Measurements from ENCODE around the gene PIGS. TPM values are rescaled to one million over a fixed set of nuclear protein-coding genes. Genes with fewer than 3 reads are reported as not detected.

PIGS gene
- total RNA-seq, 2 experiments from 2014 or later, result 73.8 to 76.4 TPM

- peaks cover 7 to 17% of the 10 kb centered on the region in 2 experiments for H3K27me3 ChIP-seq (ENCODE audit: control insufficient read depth in 1 of 2, insufficient read depth in 2 of 2, low read length in 2 of 2)
- Mint-ChIP-seq H3K9me3 (no peaks in the 10 kb centered on the region), H3K27ac (no peak within 1 kb of the TSS), H3K27me3 (peaks cover 31% of the 10 kb centered on the region), H3K4me1 (ENCODE audit: low read depth) (no peaks in the 10 kb centered on the region), H3K36me3 (ENCODE audit: low read depth) (no peaks in the 10 kb centered on the region), H3K4me3 (no peak within 1 kb of the TSS)
- H3K9me3 ChIP-seq (ENCODE audit: control insufficient read depth in 1 of 2, insufficient read depth in 1 of 2, low read length in 2 of 2), result no peaks in the 10 kb centered on the region
- CTCF ChIA-PET, result no interaction called here
- H3K4me1 ChIP-seq (ENCODE audit: insufficient read depth, low read length), result no peaks in the 10 kb centered on the region
- no peak within 1 kb of the TSS for H3K27ac ChIP-seq (ENCODE audit: low read depth in 1 of 2, low read length in 2 of 2)
- ATAC-seq (ENCODE audit: poor library complexity) (no peak), DNase-seq (no peak)
- POLR2A ChIA-PET, result no interaction called here
- H3K36me3 ChIP-seq (ENCODE audit: insufficient read depth, low read length), result no peaks in the 10 kb centered on the region
- H3K4me3 ChIP-seq (ENCODE audit: low read length), result no peak within 1 kb of the TSS
- no peak for TF ChIP-seq CTCF (IDR thresholded peaks at IDR 0.05)
- intact Hi-C loops (cut with DNase I, micrococcal nuclease), result no loop called here
Measured at GRCh38 chr17:28505986-28506665, 65.2 kb downstream of the PIGS start, which contains the start of gene FOXN1. Gene FOXN1, plus strand, starts transcription at chr17:28506348. Its CDS starts 17,622 bp downstream, at chr17:28523970.

DNA sequence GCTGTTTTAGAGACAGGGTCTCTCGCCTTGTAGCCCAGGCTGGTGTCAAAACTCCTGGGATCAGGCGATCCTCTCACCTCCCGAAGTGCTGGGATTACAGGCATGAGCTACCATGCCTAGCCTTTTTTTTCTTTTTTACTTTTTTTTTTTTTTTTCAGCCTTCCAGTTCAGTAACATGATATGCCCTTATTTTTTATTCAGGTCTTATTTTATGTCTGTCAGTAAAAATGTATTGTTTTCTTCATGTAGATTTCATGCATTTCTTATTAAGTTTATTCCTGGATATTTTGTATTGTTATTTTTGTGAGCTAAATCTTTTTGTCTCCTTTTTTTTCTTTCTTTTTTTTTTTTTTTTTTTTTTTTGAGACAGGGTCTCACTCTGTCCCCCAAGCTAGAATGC, 67.9 kb downstream of the PIGS start:
- Histone ChIP-seq H3K4me1 (ENCODE audit: insufficient read depth, low read length) (no peaks in the 10 kb centered on the region), H3K9me3 (ENCODE audit: control insufficient read depth in 1 of 2, insufficient read depth in 1 of 2, low read length in 2 of 2) (no peaks in the 10 kb centered on the region), H3K27me3 (ENCODE audit: control insufficient read depth in 1 of 2, insufficient read depth in 2 of 2, low read length in 2 of 2) (peaks cover 0 to 8% of the 10 kb centered on the region in 2 experiments), H3K36me3 (ENCODE audit: insufficient read depth, low read length) (no peaks in the 10 kb centered on the region), H3K27ac (ENCODE audit: low read depth in 1 of 2, low read length in 2 of 2) (no peak overlapping the region), H3K4me3 (ENCODE audit: low read length) (no peak overlapping the region)
- H3K4me1 Mint-ChIP-seq (ENCODE audit: low read depth), result no peaks in the 10 kb centered on the region
- no peaks in the 10 kb centered on the region for H3K36me3 Mint-ChIP-seq (ENCODE audit: low read depth)
- H3K4me3 Mint-ChIP-seq, result no peak overlapping the region
- H3K27ac Mint-ChIP-seq, result no peak overlapping the region
- no peak for TF ChIP-seq CTCF (IDR thresholded peaks at IDR 0.05)
- CTCF ChIA-PET, result interaction anchor here (0.8 kb wide), 1 partner anchor 45 kb away, joined by 4 read pairs; no protein-coding TSS in a partner anchor
- ATAC-seq (ENCODE audit: poor library complexity), result no peak
- no peak for DNase-seq
- peaks cover 12% of the 10 kb centered on the region for H3K27me3 Mint-ChIP-seq
- POLR2A ChIA-PET, result no interaction called here
- H3K9me3 Mint-ChIP-seq, result no peaks in the 10 kb centered on the region
- intact Hi-C loops (cut with DNase I, micrococcal nuclease), result no loop called here

Other genes with a start within 250 kb of the PIGS start
- 10 to 100 TPM; 52.6 to 53.1 TPM for gene IFT20, start 236.1 kb downstream of the PIGS start, total RNA-seq
- gene TNFAIP1, start 235.8 kb downstream of the PIGS start, total RNA-seq, result 10 to 100 TPM in 1 of 2 experiments, 1 to 10 TPM in 1; 9.5 to 12.1 TPM
- gene POLDIP2, start 214.0 kb downstream of the PIGS start, total RNA-seq, result 10 to 100 TPM; 22.1 to 23.9 TPM
- gene SEBOX, start 206.3 kb downstream of the PIGS start, total RNA-seq, result not detected
- under 1 TPM; 0.16 to 0.17 TPM for gene VTN, start 201.2 kb downstream of the PIGS start, total RNA-seq
- gene SARM1, start 199.8 kb downstream of the PIGS start, total RNA-seq, result 10 to 100 TPM; 12.5 to 15.4 TPM
- gene SLC46A1, start 165.3 kb downstream of the PIGS start, total RNA-seq, result under 1 TPM; 0.44 to 0.45 TPM
- gene SLC13A2, start 97.9 kb downstream of the PIGS start, total RNA-seq, result not detected
- gene FOXN1, start 65.2 kb downstream of the PIGS start, total RNA-seq, result not detected
- gene UNC119, start 18.9 kb downstream of the PIGS start, total RNA-seq, result 10 to 100 TPM; 77.1 to 83.9 TPM
- gene ALDOC, start 5.4 kb upstream of the PIGS start, total RNA-seq, result 10 to 100 TPM; 21.8 to 22.7 TPM
- gene SPAG5, start 27.5 kb upstream of the PIGS start, total RNA-seq, result 10 to 100 TPM; 15.4 to 17.0 TPM
- gene RSKR, start 42.7 kb upstream of the PIGS start, total RNA-seq, result 10 to 100 TPM; 13.7 to 14.8 TPM
- 100 to 1,000 TPM; 120 to 124 TPM for gene BLTP2, start 73.6 kb upstream of the PIGS start, total RNA-seq
- gene SDF2, start 90.4 kb upstream of the PIGS start, total RNA-seq, result 10 to 100 TPM; 30.3 to 32.0 TPM
- 100 to 1,000 TPM; 149 to 151 TPM for gene SUPT6H, start 90.7 kb upstream of the PIGS start, total RNA-seq
- 1 to 10 TPM; 3.5 to 4.1 TPM for gene PROCA1, start 140.4 kb upstream of the PIGS start, total RNA-seq
- gene RAB34, start 146.3 kb upstream of the PIGS start, total RNA-seq, result 10 to 100 TPM; 20.7 to 21.3 TPM
- gene RPL23A, start 148.5 kb upstream of the PIGS start, total RNA-seq, result 1,000 to 10,000 TPM; 3,393 to 3,457 TPM
- under 1 TPM; 0.39 to 0.60 TPM for gene TLCD1, start 154.7 kb upstream of the PIGS start, total RNA-seq
- 1 to 10 TPM; 4.7 to 5.2 TPM for gene NEK8, start 157.3 kb upstream of the PIGS start, total RNA-seq
- 100 to 1,000 TPM; 411 to 416 TPM for gene TRAF4, start 172.5 kb upstream of the PIGS start, total RNA-seq